AG04449 (cell line): ENCODE data around the gene TOP2B.

ENCODE experiments used
- CTCF ChIA-PET: fragments of 350-600 bp; formaldehyde crosslinking; extraction: SDS; loops from one replicate; lab custom pipeline; 2021; ENCODE audit warnings: antibody characterized with exemption; lab: Yijun Ruan, JAX
- POLR2A ChIA-PET: fragments of 400-600, 350-600 bp; formaldehyde crosslinking; extraction: SDS; loops from one replicate; lab custom pipeline; 2020; ENCODE audit warnings: antibody characterized with exemption, inconsistent platforms; lab: Yijun Ruan, JAX
- DNase-seq: peaks from one replicate; pipeline ENCODE4 v3.0.0-alpha.2; 2010; ENCODE audit warnings: low read depth, low spot score
- H3K4me3 ChIP-seq: 2 replicates; pipeline ENCODE4 v1.5.1; 2011; ENCODE audit warnings: low read depth, mild to moderate bottlenecking, control low read depth, low read length
- TF ChIP-seq, protein P1 (sequence below): IDR thresholded peaks from one replicate; pipeline ENCODE4 v1.5.1; 2011; ENCODE audit warnings: mild to moderate bottlenecking, moderate library complexity, low read length, control low read depth, inconsistent platforms; ENCODE audit not compliant: insufficient read depth; ENCODE audit errors: missing control alignments

Gene TOP2B

DNA sequence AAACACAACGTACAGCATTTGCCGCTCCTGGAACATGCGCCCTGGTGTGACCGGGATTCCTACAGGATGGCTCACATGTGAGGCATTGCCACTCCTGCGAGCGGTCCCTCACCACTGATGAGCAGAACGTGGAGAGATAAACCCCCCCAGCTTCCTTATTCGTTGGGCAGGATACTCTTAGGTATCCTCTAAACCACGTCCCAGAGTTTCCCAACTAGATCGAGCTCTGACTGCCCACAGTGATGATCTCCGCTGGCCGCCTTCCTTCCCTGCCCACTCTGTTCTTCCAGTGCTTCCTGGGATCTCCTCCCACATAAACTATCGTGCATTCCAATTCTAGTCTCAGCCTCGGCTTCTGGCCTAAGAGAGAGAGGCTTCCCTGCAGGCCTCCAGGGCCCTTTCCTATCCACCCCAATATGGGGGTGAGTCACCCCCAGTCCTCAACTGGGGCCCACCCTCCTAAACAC, 91.8 kb downstream of the TOP2B start:
- POLR2A ChIA-PET, result interaction anchor here (0.6 to 2.1 kb wide), 8 partner anchors 8 to 145 kb away, joined by 3 to 14 read pairs (median 5); partner anchors contain the start of gene RARB
- CTCF ChIA-PET, result interaction anchor here (1.1 to 2.7 kb wide), 2 partner anchors 20 to 137 kb away, joined by 3 to 19 read pairs; no protein-coding TSS in a partner anchor
- no peak for DNase-seq
- TF ChIP-seq, protein P1, sequence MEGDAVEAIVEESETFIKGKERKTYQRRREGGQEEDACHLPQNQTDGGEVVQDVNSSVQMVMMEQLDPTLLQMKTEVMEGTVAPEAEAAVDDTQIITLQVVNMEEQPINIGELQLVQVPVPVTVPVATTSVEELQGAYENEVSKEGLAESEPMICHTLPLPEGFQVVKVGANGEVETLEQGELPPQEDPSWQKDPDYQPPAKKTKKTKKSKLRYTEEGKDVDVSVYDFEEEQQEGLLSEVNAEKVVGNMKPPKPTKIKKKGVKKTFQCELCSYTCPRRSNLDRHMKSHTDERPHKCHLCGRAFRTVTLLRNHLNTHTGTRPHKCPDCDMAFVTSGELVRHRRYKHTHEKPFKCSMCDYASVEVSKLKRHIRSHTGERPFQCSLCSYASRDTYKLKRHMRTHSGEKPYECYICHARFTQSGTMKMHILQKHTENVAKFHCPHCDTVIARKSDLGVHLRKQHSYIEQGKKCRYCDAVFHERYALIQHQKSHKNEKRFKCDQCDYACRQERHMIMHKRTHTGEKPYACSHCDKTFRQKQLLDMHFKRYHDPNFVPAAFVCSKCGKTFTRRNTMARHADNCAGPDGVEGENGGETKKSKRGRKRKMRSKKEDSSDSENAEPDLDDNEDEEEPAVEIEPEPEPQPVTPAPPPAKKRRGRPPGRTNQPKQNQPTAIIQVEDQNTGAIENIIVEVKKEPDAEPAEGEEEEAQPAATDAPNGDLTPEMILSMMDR, result no peak
- peak overlapping the region; percentile 33 for H3K4me3 ChIP-seq

DNA sequence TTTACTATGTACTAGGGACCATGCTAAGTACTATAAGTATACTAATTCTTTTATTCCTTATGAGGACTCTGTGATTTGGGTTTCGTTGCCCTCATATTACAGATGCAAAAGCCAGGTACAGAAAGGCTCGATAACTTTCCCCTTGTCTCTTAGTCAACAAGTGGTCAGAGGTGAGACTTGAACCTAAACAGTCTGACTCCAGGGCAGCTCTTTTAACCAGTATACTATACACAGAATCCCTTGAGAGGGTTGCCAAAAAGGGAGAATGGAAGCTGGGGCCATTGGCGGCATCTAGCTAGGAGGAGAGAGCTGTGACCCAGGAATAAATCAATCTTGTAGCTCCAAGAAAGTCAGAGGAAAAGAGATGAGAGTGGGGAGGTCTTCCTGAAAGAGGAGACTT, 92.4 kb downstream of the TOP2B start:
- TF ChIP-seq, protein P1, result no peak
- ChIA-PET POLR2A (interaction anchor here (1.1 to 2.1 kb wide), 6 partner anchors 9 to 145 kb away, joined by 3 to 14 read pairs (median 6); partner anchors contain the start of gene RARB), CTCF (interaction anchor here (1.1 to 2.7 kb wide), 2 partner anchors 21 to 136 kb away, joined by 3 to 19 read pairs; no protein-coding TSS in a partner anchor)
- H3K4me3 ChIP-seq, result no peak overlapping the region
- no peak for DNase-seq

- H3K4me3 ChIP-seq, result no peak overlapping the region
- TF ChIP-seq, protein P1, result no peak
- ChIA-PET CTCF (interaction anchor here (1.2 kb wide), 1 partner anchor 11 kb away, joined by 4 read pairs; no protein-coding TSS in a partner anchor), POLR2A (no interaction called here)
- DNase-seq, result no peak
Observed at GRCh38 chr3:25571285-25571684, 93.4 kb downstream of the TOP2B start.

DNA sequence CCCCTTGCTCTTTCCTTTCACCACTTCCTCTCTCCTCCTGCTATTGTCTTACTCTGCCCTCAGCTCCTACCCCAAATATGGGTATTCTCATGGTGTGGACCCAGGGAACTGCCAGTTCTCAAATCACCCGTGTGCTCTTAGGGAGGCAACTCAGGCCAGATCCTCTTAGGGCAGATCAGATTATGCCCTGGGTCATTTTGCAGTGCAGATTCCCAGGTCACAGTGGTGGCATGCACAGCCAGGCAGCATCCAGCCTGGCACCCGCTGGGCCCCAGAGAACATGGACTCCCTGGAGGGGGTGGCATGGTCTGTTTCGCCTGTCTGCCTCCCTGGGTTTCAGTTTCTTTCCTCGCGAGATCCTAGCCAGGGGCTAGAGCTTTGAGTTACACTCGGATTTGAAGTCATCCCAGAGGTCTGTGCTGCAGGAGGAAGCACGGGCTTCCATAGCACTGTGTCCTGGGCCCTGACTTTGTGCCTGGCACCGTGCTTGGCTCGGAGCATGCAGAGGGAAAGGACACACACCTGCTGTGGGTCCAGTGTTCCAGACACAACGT, 96.1 kb downstream of the TOP2B start:
- CTCF ChIA-PET, result interaction anchor here (1.0 to 1.2 kb wide), 2 partner anchors 8 to 25 kb away, joined by 5 read pairs; no protein-coding TSS in a partner anchor
- POLR2A ChIA-PET, result no interaction called here
- TF ChIP-seq, protein P1, result no peak
- no peak for DNase-seq
- no peak overlapping the region for H3K4me3 ChIP-seq

DNA sequence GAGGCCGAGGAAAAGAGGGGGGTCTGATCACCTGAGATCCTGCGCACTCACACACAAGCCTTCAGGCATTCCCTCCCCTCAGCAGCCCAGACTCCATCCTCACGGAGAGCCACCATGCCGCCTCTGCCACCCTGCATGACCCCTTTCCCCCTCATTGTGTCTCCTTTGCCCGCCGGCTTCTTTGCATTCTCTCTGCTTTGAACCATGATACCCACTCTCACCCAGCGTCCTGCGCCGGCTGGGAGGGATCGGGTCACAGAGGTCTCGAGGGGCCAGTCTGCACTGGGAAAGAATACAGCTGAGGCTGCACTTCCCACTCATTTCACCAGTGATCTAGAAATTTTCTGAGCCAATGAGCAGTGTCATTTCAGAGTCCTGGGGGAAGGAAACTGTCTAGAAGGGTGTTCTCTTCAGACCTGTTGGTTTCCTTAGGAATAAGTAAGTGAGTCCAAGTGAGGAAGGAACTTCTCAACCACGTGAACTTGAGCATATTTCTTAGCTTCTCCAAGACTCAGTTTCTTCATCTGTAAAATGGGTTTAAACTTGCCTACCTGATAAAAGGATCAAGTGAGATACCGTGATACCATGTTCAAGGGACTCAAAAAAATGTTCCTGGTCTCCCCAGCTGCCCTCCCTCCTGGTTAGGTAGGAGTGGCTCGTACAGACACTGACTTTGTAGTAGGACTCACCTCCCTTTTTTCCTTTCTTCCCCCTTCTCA, 96.7 kb downstream of the TOP2B start:
- CTCF ChIA-PET, result interaction anchor here (1.4 kb wide), 2 partner anchors 16 to 25 kb away, joined by 3 to 4 read pairs; no protein-coding TSS in a partner anchor
- TF ChIP-seq, protein P1, result no peak
- DNase-seq, result no peak
- POLR2A ChIA-PET, result no interaction called here
- no peak overlapping the region for H3K4me3 ChIP-seq

- DNase-seq, result no peak
- ChIA-PET CTCF (interaction anchor here (1.4 kb wide), 2 partner anchors 16 to 26 kb away, joined by 3 to 4 read pairs; no protein-coding TSS in a partner anchor), POLR2A (no interaction called here)
- H3K4me3 ChIP-seq, result no peak overlapping the region
- TF ChIP-seq, protein P1, result no peak
Observed at GRCh38 chr3:25567388-25567787, 97.3 kb downstream of the TOP2B start.
